ENCODE results near the gene GJD2. TPM values are rescaled to one million over a fixed set of nuclear protein-coding genes. Genes with fewer than 3 reads are reported as not detected.

GJD2 gene
- total RNA-seq, 1 donor from 2014 or later = not detected

- Mint-ChIP-seq H3K27me3 (ENCODE audit: low read depth) (no peaks in the 10 kb centered on the region), H3K27ac (no peak overlapping the region), H3K9me3 (no peaks in the 10 kb centered on the region), H3K4me3 (no peak overlapping the region), H3K4me1 (peaks cover 8% of the 10 kb centered on the region), H3K36me3 (no peaks in the 10 kb centered on the region)
- no peak for TF ChIP-seq CTCF (IDR thresholded peaks at IDR 0.05; ENCODE audit: unreplicated experiment)
- DNase-seq (ENCODE audit: low spot score in 2 of 2, unreplicated experiment in 2 of 2) = no peak
Observed at GRCh38 chr15:34709866-34710265, 44.9 kb downstream of the GJD2 start.

- no peaks in the 10 kb centered on the region for H3K27me3 Mint-ChIP-seq (ENCODE audit: low read depth)
- no peak for DNase-seq (ENCODE audit: low spot score in 2 of 2, unreplicated experiment in 2 of 2)
- peaks cover 8% of the 10 kb centered on the region for H3K4me1 Mint-ChIP-seq
- H3K36me3 Mint-ChIP-seq = no peaks in the 10 kb centered on the region
- no peak overlapping the region for H3K27ac Mint-ChIP-seq
- peak; percentile 67 for TF ChIP-seq CTCF (IDR thresholded peaks at IDR 0.05; ENCODE audit: unreplicated experiment)
- no peaks in the 10 kb centered on the region for H3K9me3 Mint-ChIP-seq
- no peak overlapping the region for H3K4me3 Mint-ChIP-seq
Observed at GRCh38 chr15:34708422-34708821, 46.4 kb downstream of the GJD2 start.

GRCh38 chr15:34701536-34701935 is 53.3 kb downstream of the GJD2 start:
- no peak for TF ChIP-seq CTCF (IDR thresholded peaks at IDR 0.05; ENCODE audit: unreplicated experiment)
- H3K4me1 Mint-ChIP-seq = no peaks in the 10 kb centered on the region
- no peak for DNase-seq (ENCODE audit: low spot score in 2 of 2, unreplicated experiment in 2 of 2)
- H3K27me3 Mint-ChIP-seq (ENCODE audit: low read depth) = no peaks in the 10 kb centered on the region
- H3K36me3 Mint-ChIP-seq = no peaks in the 10 kb centered on the region
- H3K4me3 Mint-ChIP-seq = no peak overlapping the region
- H3K27ac Mint-ChIP-seq = no peak overlapping the region
- H3K9me3 Mint-ChIP-seq = no peaks in the 10 kb centered on the region

Other genes starting within 250 kb of the GJD2 start
- gene GOLGA8B, start 171.3 kb downstream of the GJD2 start, total RNA-seq = 156 to 157 TPM (median 156 TPM) in 3 replicates
- gene ACTC1, start 40.6 kb upstream of the GJD2 start, total RNA-seq = 4.8 to 5.5 TPM (median 5.4 TPM) in 3 replicates
- 38.5 to 46.2 TPM (median 41.7 TPM) in 3 replicates for gene AQR, start 214.7 kb upstream of the GJD2 start, total RNA-seq
- 76.3 to 77.8 TPM (median 76.8 TPM) in 3 replicates for gene ZNF770, start 233.3 kb upstream of the GJD2 start, total RNA-seq

Measured in mesothelial cell of epicardium (in vitro differentiated cells).